T-helper 2 cell (primary cell): ENCODE data around the gene TAS2R40.

Source experiments
- DNase-seq, 5 experiments: peaks; one replicate each; pipeline versions ENCODE4 v3.0.0 to v3.0.0-alpha.2; 2012 to 2022

The TAS2R40 gene

GRCh38 chr7:143225047-143225446 is 3.2 kb downstream of the TAS2R40 start:
- no peak for DNase-seq

GRCh38 chr7:143227806-143228205 is 6.0 kb downstream of the TAS2R40 start:
- DNase-seq, result no peak

DNA sequence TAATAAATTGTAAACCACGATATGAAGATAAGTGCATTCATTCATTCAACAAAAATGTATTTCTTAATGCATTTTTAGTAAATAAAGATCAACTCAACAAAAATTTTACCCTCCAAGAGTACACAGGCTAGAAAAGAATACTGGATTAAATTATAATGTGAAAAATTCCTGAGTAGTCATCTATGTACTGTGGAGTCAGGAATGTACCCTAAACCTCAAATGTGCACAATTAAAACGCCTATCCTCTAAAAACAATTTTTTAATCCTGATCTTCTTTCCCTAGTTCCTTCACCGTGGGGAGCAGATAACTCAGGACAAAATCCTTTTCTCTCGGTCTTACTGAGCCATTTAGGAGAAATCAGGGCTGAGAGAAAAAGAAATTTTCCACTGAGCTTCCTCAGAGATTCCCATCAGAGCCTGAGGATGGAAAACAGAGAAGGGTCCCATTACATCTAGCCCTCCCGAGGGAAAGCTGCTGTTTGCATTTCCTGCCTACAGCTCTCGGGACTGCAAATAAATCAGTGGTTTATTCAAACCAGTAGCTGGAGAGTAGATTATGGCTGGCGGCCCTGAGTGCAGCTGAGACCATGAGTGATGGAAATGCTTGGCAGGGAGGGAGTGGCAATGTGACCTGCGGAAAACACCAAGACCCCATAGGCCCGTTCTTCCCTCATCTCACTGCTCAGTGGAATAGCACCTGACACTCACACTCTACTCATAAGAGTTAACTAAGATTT is 7.4 kb downstream of the TAS2R40 start:
- DNase-seq, result no peak

- no peak for DNase-seq
These were observed 9.0 kb downstream of the TAS2R40 start for GRCh38 chr7:143230602-143231457.

DNA sequence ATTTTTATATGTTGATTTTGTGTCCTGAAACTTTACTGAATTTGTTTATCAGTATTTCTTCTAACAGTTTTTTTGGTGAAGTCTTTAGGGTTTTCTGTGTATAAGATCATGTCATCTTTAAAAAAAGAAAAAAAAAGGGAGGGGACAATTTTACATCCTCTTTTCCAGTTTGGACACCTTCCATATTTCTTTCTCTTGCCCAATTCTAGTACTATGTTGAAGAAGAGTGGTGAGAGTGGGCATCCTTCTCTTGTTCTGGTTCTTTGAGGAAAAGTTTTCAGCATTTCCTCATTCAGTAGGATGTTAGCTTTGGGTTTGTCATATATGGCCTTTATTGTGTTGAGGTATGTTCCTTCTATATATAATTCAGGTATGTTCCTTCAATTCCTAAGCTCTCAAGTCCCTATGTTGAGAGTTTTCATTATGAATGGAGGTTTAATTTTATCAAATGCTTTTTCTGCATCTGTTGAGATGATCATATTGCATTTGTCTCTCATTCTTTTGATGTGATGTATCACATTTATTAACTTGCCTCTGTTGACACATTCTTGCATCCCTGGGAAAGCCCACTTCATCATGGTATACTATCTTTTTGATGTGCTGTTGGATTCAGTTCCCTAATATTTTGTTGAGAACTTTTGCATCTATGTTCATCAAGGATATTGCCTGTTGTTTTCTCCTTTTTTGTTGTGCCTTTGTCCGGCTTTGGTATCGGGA is 12.1 kb downstream of the TAS2R40 start:
- no peak for DNase-seq

DNA sequence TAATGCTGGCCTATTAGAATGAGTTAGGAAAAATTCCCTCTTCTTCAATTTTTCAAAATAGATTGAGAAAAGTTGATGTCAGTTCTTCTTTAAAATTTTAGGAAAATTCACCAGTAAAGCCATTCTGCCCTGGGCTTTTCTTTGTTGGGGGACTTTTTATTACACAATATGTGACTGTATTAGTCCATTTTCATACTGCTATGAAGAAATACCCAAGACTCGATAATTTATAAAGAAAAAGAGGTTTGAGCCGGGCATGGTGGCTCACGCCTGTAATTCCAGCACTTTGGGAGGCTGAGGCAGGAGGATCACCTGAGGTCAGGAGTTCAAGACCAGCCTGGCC is 12.7 kb downstream of the TAS2R40 start:
- no peak for DNase-seq

DNA sequence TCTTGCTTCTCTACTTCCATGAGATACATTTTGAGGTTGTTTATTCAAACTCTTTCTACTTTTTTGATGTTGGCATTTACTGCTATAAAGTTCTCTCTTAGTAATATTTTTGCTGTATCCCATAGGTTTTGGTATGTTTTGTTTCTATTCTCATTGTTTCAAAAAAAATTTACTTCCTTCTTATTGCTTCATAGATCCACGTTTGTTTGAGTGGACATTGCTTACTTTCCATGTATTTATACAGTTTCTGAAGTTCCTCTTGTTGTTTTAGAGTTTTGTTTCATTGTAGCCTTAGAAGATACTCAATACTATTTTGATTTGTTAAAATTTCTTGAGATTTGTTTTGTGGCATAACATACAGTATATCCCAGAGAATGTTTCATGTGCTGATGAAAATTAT is 13.7 kb downstream of the TAS2R40 start:
- no peak for DNase-seq

- no peak for DNase-seq
These were observed 14.7 kb downstream of the TAS2R40 start for GRCh38 chr7:143236408-143236990.

DNA sequence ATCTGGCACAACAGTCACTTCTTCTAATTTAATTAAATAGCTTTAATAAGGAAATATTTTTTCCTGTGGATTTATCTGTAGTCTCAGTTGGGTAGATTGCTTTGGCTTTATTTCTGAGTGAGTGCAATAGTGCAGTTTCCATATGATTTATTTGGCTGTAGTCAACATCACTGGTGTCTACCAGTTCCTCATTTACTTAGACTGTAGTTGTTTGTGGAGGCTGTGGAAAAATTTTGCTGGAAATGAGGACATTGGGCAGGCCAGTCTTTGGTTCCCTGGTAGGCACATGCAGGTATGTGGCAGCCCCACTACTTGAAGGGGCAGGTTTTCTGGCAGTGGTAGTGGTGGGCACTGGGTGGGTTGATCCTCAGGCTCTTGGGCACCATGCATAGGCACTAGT is 15.5 kb downstream of the TAS2R40 start:
- no peak for DNase-seq

DNA sequence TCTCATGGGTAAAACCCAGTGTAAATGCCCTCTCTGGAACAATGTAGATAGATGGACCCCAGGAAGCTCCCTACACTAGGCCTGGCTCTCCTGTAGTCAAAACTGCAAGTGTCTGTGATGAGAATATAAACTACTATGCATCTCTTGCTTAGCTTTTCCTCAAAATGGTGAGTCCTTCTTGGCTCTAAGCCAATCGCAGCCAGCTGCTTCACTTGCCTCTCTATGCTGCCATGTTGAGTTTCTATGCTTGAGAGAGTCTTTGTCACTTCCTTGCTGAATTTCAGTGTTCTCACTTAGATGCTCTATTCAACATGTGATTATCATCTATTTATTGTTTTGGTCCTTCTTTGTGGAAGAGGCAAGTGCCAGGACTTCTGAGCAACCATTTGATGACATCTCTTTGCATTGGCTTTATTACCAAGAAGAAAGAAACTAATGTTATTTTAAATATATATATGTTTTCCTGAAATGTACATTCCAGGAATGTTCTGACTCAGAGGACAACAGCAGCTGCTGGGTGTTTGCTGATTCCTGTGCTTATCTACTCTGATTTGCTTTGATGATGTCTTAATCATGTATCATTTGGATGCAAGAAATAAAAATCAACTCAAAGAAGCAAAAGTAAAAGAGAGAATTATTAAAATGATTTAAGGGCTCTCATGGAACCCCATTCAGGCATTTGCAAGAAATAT is 16.6 kb downstream of the TAS2R40 start:
- DNase-seq, result no peak

DNA sequence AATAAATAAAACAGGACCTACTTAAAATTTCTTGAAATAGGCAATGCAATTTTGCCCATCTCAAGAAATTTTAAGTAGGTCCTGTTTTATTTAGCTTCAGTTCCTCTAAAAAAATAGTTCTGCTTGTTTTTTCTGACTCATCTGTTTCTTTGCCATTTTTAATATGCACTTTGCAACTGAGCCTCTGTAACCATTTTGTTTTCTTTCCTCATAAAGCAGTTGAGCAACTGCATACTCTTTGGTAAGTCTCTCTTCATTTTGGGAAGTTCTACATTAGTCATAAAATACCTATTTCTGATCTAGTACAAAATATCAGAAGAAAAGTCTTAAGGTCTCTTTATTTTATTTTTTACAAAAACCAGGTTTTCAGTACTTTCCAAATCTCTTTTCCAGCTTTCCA is 18.0 kb downstream of the TAS2R40 start:
- DNase-seq, result no peak

- peak in 4 of 5 experiments; percentile 56 to 87 (median 57) for DNase-seq
These were observed 18.7 kb downstream of the TAS2R40 start for GRCh38 chr7:143240291-143241168.

DNA sequence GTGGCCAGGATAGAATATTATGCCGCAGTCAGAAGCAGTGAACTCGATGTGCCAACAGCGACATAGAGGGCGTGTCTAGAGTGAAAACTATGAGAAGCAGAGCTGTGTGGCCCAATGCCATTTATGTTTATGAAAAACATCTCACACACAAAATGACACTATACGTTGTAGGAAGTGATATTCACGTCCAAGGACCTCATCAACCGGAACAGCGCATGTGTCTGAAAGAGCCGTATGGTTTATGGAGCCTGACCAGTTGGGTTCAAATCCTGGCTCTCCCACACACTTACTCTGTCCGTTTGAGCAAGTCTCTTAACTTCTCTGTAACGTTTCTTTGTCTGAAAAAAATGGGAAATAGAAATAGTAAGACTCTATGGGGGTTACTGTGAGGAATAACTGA is 20.5 kb downstream of the TAS2R40 start:
- DNase-seq, result no peak

DNA sequence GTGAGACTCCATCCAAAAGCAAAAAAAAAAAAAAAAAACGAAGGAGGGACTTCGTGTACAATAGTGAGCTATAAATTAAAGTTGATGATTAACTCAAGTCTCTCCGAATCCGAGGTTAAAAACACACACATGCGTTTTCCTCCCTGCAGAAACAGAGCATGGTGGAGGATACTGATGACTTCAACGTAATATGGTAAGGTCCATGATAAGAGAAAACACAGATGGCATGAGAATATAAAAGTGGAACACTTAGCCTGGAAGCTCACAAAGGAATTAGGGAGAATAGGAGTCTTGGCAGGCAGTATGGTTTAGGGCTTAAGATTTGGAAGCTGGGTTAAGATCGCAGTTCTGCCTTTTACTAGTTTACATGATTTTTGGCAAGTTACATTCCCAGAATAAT is 21.3 kb downstream of the TAS2R40 start:
- DNase-seq, result no peak

- no peak for DNase-seq
These were observed 21.8 kb downstream of the TAS2R40 start for GRCh38 chr7:143243614-143244013.

GRCh38 chr7:143244321-143244720 is 22.5 kb downstream of the TAS2R40 start:
- DNase-seq, result peak in 1 of 5 experiments; percentile 44

GRCh38 chr7:143245123-143245522 is 23.3 kb downstream of the TAS2R40 start:
- peak in 1 of 5 experiments; percentile 86 for DNase-seq

DNA sequence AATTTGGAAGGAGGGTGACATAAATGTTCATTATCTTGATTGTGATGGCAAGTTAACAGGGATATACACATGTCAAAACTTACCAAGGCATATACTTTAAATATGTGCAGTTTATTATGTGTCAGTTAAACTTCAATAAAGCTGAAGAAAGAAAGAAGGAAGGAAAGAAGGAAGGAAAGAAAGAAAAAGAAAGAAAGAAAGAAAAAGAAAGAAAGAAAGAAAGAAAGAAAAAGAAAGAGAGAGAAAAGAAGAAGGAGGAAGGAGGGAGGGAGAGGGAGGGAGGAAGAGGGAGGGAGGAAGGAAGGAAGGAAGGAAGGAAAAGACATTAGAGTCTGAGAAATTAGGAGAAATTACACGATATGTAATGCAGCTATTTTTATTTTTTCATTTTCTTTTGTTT is 25.5 kb downstream of the TAS2R40 start:
- no peak for DNase-seq

- DNase-seq, result no peak
These were observed 27.0 kb downstream of the TAS2R40 start for GRCh38 chr7:143248761-143249354.

- no peak for DNase-seq
These were observed 28.4 kb downstream of the TAS2R40 start for GRCh38 chr7:143250199-143250598.

DNA sequence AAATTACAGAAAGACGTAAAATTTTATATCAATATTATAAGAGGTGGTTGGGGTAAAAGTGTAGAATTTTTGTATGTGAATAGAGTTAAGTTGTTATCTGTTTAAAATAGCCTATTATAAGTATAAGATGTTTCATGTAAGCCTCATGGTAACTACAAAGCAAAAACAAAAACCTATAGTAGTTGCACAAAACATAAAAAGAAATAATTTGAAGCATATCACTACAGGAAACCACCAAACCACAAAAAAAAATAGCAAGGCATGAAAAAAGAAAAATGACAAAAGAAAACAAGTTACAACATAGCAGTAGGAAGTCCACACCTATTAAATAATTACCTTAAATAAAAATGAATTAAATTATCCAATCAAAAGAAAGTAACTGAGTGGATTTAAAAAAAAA is 29.0 kb downstream of the TAS2R40 start:
- peak in 2 of 5 experiments; percentile 53 to 79 for DNase-seq
